ENCODE results near the gene ACTL10.
A peak's percentile ranks its signal among the peaks of the same experiment; 100 is the strongest.

ACTL10 gene

DNA sequence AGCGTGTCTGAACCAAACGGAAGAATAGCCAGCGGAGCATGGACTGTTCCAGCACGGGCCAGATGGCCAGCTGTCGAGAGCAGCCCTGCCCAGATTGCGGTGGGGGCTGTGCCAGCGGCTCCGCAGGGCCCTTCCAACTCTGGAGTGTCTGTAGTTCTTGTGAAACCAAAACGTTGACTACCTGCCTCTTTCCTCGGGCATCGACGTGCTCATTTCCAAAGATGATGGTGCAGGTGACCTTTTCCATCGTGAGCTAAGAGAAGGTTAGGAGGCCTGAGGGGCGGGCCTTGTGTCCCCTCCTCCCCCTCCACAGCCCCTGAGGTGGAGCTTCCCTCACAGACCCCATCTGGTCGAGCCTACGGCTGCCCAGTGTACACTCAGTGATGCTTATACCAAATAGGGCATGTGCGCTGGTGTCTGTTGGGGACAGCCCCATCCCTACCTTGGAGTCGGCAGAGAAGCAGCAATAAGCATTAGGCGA lies 17.5 kb upstream of the ACTL10 start:
- no peak for DNase-seq (ENCODE audit: low spot score)

GRCh38 chr20:33650111-33650752 lies 16.5 kb upstream of the ACTL10 start:
- no peak for DNase-seq (ENCODE audit: low spot score)

- no peak for DNase-seq (ENCODE audit: low spot score)
Measured at GRCh38 chr20:33650753-33651561, 15.8 kb upstream of the ACTL10 start.

DNA sequence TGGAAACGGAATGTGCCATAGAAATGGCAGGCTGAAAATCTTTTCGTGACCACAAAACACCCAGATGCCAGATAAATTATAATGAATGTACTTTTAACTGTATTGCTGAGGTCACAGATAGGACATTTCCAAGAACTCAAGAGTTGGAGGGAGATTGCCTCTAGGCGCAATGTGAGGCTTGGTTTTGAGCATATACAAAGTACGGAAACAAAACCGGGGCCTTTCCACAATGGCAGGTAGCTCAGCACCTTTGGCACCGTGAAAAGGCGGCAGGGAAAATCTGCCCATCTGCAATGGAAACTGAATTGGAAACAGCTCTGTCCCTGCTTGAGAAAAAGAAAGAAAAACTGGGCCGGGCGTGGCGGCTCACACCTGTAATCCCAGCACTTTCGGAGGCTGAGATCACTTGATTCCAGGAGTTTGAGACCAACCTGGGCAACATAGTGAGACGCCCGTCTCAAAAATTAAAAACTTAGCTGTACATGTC lies 15.1 kb upstream of the ACTL10 start:
- no peak for DNase-seq (ENCODE audit: low spot score)

GRCh38 chr20:33653218-33653899 lies 13.4 kb upstream of the ACTL10 start:
- DNase-seq (ENCODE audit: low spot score): peak; percentile 70

GRCh38 chr20:33653900-33654596 lies 12.7 kb upstream of the ACTL10 start:
- no peak for DNase-seq (ENCODE audit: low spot score)

- no peak for DNase-seq (ENCODE audit: low spot score)
Measured at GRCh38 chr20:33654680-33655161, 12.0 kb upstream of the ACTL10 start.

- no peak for DNase-seq (ENCODE audit: low spot score)
Measured at GRCh38 chr20:33655164-33655563, 11.6 kb upstream of the ACTL10 start.

DNA sequence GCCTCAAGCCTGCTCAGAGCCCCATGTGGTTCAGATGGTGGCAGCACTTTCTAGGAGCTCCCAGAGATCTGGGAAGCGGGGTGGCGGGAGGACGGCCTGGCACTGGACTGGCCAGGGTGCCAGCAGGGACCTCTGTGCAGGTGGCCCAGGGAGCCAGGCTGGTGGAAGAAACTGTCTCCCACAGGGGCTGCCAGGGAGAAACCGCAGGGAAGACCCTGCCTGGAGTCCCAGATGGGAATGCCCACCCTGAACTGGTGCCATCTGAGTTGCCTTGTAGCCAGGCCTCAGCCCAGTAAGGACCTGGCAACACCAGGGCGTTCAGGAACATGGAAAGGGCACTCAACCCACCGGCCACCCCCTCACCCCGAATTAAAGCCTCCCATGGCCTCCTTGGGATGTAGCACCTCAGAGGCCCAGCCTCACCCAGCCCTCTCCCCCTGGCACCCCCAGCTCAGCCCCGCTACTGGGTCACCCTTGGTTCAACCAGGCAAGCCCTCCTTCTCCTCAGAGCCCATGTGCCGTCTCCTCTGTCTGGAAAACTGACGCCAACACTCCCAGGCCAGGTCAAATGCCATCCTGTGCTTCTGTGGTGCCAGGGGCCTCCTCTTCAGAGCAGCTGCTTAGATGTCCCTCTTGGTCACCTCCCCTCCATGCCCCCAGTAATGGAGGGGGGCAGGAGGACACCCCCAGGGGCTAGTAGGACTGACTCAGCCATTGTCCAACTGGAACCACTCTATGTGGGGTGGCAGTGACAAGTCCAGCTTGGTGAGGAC lies 10.5 kb upstream of the ACTL10 start:
- no peak for DNase-seq (ENCODE audit: low spot score)

- DNase-seq (ENCODE audit: low spot score): no peak
Measured at GRCh38 chr20:33656783-33657703, 9.7 kb upstream of the ACTL10 start.

- no peak for DNase-seq (ENCODE audit: low spot score)
Measured at GRCh38 chr20:33657704-33658095, 9.0 kb upstream of the ACTL10 start.

DNA sequence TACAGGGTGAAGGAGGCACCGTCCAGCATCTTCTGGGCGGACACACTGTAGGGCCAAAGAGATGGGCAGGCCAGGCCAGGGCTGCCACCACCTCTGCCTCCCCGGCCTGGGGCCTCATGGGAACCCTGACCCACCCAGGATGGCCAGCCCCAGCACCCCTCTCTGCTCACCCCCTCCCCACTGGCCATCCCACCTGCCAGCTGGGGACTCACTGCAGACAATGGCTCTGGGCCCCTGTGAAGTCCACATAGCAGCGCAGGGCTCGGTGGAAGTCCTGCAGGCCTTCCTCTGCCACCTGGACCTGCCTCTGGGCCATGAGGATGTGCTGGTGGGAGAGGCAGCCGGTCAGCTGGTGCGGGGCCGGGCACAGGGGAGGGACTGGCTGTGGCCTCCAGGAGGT lies 8.2 kb upstream of the ACTL10 start:
- DNase-seq (ENCODE audit: low spot score): no peak

DNA sequence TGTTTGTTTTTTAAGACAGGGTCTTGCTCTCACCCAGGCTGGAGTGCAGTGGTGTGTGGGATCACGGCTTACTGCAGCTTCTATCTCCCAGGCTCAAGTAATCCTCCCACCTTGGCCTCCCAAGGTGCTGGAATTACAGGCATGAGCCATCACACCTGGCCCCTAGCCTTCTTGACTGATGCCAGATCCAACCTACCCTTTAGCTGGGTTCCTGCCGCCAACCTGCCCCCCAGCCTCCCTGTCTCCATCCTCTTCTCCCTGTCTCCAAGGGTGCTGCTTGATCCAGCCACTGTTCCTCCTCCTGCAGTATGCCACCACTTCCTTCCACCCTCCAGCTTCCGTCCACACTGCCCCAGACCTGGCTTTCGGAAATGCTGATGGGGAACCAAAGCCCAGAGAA lies 7.8 kb upstream of the ACTL10 start:
- no peak for DNase-seq (ENCODE audit: low spot score)

- DNase-seq (ENCODE audit: low spot score): no peak
Measured at GRCh38 chr20:33659341-33660034, 7.3 kb upstream of the ACTL10 start.

DNA sequence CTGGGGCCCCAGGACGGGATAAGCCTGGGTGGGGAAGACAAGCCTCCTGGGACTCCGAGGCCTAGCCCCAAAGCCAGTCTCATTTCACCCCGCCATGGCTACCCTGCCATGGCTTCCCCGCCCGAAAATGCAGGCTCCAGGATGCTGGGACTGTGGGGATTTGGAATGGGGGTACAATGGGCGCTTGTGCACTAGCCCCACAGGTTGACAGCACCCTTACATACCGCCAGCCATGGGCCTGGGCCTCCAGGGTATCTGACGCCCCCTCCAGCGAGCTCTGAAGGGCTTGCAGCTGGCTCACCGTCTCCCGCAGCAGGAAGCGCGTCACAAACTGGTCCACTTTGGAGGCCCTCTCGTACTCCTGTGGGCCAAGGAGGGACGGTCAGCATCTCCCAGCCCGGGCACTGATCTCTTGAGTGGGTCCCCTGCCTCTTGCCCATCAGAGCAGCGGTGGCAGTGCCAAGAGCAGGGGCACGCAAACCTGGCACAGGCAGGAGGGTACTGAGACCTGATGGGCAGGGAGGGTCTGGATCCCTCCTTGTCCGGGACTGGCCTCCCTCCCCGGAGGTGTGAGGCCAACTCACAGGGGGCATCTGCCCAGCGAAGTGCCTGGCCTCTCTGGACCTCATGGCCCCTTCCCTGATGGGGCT lies 6.6 kb upstream of the ACTL10 start:
- DNase-seq (ENCODE audit: low spot score): no peak

GRCh38 chr20:33660685-33661058 lies 6.1 kb upstream of the ACTL10 start:
- DNase-seq (ENCODE audit: low spot score): no peak

- no peak for DNase-seq (ENCODE audit: low spot score)
Measured at GRCh38 chr20:33662172-33662571, 4.6 kb upstream of the ACTL10 start, which contains the start of gene C20orf144. Gene C20orf144 (plus strand): TSS chr20:33662327. CDS start chr20:33662346, 19 bp downstream.

- DNase-seq (ENCODE audit: low spot score): peak; percentile 80
Measured at GRCh38 chr20:33663161-33664084, 3.3 kb upstream of the ACTL10 start.
